ENCODE data around the gene SH3BP1. TPM values are rescaled to one million over a fixed set of nuclear protein-coding genes. Genes with fewer than 3 reads are reported as not detected.
A peak's percentile ranks its signal among the peaks of the same experiment; 100 is the strongest.

Gene SH3BP1
- total and polyA plus RNA-seq, 2 experiments from 2014 or later: 9.5 to 46.7 TPM

DNA sequence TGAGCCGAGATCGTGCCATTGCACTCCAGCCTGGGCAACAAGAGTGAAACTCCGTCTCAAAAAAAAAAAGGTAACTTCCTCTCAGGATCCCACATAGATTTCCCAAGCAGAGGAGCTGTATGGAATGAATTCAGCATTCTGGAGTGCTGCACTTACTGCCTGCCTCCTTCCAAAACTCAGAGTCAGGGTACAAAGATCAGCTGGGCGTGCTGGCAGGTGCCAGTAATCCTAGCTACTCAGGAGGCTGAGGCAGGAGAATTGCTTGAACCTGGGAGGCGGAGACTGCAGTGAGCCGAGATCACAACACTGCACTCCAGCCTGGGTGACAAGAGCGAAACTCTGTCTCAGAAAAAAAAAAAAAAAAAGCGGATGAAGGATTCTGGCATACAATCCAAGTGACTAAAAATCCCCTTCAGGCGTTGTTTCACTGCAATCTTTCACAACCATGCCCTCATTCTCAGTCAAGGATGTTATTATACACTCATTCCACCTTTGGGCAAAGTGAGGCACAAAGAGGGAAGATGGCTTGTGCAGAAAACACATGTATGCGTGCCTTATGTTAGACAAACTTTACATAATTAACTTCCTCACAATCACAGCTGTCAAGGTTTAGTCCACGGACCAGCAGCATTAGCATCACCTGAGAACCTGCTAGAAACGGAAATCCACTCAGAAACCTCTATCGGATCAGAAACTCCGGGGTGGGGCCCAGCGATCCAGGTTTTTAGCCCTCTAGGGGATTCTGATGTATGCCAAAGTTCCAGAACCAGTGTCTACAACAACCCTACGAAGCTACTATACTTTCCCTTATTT lies 45.5 kb downstream of the SH3BP1 start:
- H3K27me3 Mint-ChIP-seq (ENCODE audit: insufficient read depth, low read depth, poor library complexity): peaks cover 2% of the 10 kb centered on the region

More for the DNA sequence above, 45.5 kb downstream of the SH3BP1 start:
- H3K36me3 ChIP-seq (ENCODE audit: insufficient read depth): no peaks in the 10 kb centered on the region
- no peaks in the 10 kb centered on the region for H3K9me2 ChIP-seq (ENCODE audit: insufficient read depth)
- no peaks in the 10 kb centered on the region; the same call in 1 of the 2 replicates for H4K20me1 ChIP-seq (replicated peaks; ENCODE audit: insufficient read depth)
- DNase-seq (ENCODE audit: low spot score) (no peak), ATAC-seq (no peak)
- H3K27me3 ChIP-seq (ENCODE audit: insufficient read depth): no peaks in the 10 kb centered on the region
- TF ChIP-seq NANOG (IDR thresholded peaks at IDR 0.05; ENCODE audit: borderline replicate concordance): no peak
- TF ChIP-seq ZNF331 (CRISPR knock-in tag; IDR thresholded peaks at IDR 0.05; ENCODE audit: low read depth): no peak
- TF ChIP-seq, protein P1, sequence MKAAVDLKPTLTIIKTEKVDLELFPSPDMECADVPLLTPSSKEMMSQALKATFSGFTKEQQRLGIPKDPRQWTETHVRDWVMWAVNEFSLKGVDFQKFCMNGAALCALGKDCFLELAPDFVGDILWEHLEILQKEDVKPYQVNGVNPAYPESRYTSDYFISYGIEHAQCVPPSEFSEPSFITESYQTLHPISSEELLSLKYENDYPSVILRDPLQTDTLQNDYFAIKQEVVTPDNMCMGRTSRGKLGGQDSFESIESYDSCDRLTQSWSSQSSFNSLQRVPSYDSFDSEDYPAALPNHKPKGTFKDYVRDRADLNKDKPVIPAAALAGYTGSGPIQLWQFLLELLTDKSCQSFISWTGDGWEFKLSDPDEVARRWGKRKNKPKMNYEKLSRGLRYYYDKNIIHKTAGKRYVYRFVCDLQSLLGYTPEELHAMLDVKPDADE (IDR thresholded peaks at IDR 0.05): no peak
- TF ChIP-seq STAT1 (IDR thresholded peaks at IDR 0.05; ENCODE audit: unreplicated experiment): no peak
- no peak for TF ChIP-seq EZH2phosphoT487 (IDR thresholded peaks at IDR 0.05; ENCODE audit: unreplicated experiment)
- no peak for TF ChIP-seq ZNF114 (CRISPR knock-in tag; IDR thresholded peaks at IDR 0.05)
- TF ChIP-seq, protein P2, sequence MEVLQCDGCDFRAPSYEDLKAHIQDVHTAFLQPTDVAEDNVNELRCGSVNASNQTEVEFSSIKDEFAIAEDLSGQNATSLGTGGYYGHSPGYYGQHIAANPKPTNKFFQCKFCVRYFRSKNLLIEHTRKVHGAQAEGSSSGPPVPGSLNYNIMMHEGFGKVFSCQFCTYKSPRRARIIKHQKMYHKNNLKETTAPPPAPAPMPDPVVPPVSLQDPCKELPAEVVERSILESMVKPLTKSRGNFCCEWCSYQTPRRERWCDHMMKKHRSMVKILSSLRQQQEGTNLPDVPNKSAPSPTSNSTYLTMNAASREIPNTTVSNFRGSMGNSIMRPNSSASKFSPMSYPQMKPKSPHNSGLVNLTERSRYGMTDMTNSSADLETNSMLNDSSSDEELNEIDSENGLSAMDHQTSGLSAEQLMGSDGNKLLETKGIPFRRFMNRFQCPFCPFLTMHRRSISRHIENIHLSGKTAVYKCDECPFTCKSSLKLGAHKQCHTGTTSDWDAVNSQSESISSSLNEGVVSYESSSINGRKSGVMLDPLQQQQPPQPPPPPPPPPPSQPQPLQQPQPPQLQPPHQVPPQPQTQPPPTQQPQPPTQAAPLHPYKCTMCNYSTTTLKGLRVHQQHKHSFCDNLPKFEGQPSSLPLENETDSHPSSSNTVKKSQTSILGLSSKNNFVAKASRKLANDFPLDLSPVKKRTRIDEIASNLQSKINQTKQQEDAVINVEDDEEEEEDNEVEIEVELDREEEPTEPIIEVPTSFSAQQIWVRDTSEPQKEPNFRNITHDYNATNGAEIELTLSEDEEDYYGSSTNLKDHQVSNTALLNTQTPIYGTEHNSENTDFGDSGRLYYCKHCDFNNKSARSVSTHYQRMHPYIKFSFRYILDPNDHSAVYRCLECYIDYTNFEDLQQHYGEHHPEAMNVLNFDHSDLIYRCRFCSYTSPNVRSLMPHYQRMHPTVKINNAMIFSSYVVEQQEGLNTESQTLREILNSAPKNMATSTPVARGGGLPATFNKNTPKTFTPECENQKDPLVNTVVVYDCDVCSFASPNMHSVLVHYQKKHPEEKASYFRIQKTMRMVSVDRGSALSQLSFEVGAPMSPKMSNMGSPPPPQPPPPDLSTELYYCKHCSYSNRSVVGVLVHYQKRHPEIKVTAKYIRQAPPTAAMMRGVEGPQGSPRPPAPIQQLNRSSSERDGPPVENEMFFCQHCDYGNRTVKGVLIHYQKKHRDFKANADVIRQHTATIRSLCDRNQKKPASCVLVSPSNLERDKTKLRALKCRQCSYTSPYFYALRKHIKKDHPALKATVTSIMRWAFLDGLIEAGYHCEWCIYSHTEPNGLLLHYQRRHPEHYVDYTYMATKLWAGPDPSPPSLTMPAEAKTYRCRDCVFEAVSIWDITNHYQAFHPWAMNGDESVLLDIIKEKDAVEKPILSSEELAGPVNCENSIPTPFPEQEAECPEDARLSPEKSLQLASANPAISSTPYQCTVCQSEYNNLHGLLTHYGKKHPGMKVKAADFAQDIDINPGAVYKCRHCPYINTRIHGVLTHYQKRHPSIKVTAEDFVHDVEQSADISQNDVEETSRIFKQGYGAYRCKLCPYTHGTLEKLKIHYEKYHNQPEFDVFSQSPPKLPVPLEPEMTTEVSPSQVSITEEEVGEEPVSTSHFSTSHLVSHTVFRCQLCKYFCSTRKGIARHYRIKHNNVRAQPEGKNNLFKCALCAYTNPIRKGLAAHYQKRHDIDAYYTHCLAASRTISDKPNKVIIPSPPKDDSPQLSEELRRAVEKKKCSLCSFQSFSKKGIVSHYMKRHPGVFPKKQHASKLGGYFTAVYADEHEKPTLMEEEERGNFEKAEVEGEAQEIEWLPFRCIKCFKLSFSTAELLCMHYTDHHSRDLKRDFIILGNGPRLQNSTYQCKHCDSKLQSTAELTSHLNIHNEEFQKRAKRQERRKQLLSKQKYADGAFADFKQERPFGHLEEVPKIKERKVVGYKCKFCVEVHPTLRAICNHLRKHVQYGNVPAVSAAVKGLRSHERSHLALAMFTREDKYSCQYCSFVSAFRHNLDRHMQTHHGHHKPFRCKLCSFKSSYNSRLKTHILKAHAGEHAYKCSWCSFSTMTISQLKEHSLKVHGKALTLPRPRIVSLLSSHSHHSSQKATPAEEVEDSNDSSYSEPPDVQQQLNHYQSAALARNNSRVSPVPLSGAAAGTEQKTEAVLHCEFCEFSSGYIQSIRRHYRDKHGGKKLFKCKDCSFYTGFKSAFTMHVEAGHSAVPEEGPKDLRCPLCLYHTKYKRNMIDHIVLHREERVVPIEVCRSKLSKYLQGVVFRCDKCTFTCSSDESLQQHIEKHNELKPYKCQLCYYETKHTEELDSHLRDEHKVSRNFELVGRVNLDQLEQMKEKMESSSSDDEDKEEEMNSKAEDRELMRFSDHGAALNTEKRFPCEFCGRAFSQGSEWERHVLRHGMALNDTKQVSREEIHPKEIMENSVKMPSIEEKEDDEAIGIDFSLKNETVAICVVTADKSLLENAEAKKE (CRISPR knock-in tag; IDR thresholded peaks at IDR 0.05): no peak
- no peak for TF ChIP-seq REST (IDR thresholded peaks at IDR 0.05; ENCODE audit: unreplicated experiment)
- no peak for TF ChIP-seq EZH2 (IDR thresholded peaks at IDR 0.05; ENCODE audit: low read depth, unreplicated experiment)
- no peak for TF ChIP-seq CREB1 (CRISPR knock-in tag; IDR thresholded peaks at IDR 0.05; ENCODE audit: low read depth)
- no peak for TF ChIP-seq JUNB (IDR thresholded peaks at IDR 0.05; ENCODE audit: unreplicated experiment)
- no peak for TF ChIP-seq CTCF (conservative IDR thresholded peaks at IDR 0.05; ENCODE audit: low read depth in 2 of 2)
- H3K4me3 Mint-ChIP-seq: peak overlapping the region; percentile 95; the same call in 1 of the 3 replicates
- peaks cover 13% of the 10 kb centered on the region for H3K36me3 Mint-ChIP-seq (ENCODE audit: low read depth)
- no peak overlapping the region for H3K4me3 ChIP-seq
- no peaks in the 10 kb centered on the region; the same call in 2 of the 3 replicates for H3K9me3 Mint-ChIP-seq
- peaks cover 11% of the 10 kb centered on the region for H3K79me2 ChIP-seq (replicated peaks; ENCODE audit: insufficient read depth)
- H3F3A ChIP-seq (replicated peaks; ENCODE audit: low read depth): peaks cover 8% of the 10 kb centered on the region; the same call in 1 of the 2 replicates
- H3K27ac Mint-ChIP-seq: no peak overlapping the region
- peak overlapping the region; percentile 67; the same call in 1 of the 2 replicates for H2AFZ ChIP-seq
- peaks cover 4% of the 10 kb centered on the region; the same call in 2 of the 3 replicates for H3K4me1 Mint-ChIP-seq
- H3K27ac ChIP-seq (ENCODE audit: low read depth): no peak overlapping the region
- no peak overlapping the region for H3K4me2 ChIP-seq
- H3K4me1 ChIP-seq (ENCODE audit: insufficient read depth): no peaks in the 10 kb centered on the region

Measured in GM23338 (cell line).